Measurements from ENCODE around the gene BCO2.

- TF ChIP-seq, protein P1, sequence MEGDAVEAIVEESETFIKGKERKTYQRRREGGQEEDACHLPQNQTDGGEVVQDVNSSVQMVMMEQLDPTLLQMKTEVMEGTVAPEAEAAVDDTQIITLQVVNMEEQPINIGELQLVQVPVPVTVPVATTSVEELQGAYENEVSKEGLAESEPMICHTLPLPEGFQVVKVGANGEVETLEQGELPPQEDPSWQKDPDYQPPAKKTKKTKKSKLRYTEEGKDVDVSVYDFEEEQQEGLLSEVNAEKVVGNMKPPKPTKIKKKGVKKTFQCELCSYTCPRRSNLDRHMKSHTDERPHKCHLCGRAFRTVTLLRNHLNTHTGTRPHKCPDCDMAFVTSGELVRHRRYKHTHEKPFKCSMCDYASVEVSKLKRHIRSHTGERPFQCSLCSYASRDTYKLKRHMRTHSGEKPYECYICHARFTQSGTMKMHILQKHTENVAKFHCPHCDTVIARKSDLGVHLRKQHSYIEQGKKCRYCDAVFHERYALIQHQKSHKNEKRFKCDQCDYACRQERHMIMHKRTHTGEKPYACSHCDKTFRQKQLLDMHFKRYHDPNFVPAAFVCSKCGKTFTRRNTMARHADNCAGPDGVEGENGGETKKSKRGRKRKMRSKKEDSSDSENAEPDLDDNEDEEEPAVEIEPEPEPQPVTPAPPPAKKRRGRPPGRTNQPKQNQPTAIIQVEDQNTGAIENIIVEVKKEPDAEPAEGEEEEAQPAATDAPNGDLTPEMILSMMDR (IDR thresholded peaks at IDR 0.05), result no peak
- no peak for TF ChIP-seq EZH2 (IDR thresholded peaks at IDR 0.05)
Measured at GRCh38 chr11:112249871-112250610, 74.7 kb downstream of the BCO2 start.
